GM19372 (cell line): Measurements from ENCODE around the gene SLA2.
A peak's percentile ranks its signal among the peaks of the same experiment; 100 is the strongest.
"Not testable (repeated sequence)": the region's sequence is repeated elsewhere in the genome, so short reads cannot be mapped to it uniquely, and the experiment has no call there.

Experiments
- ATAC-seq: cut with Tn5 transposase; IDR thresholded peaks from one replicate; pipeline ENCODE4 v1.9.1; 2021; ENCODE audit warnings: mild to moderate bottlenecking, low read depth, moderate library complexity; ENCODE audit not compliant: unreplicated experiment

The SLA2 gene

DNA sequence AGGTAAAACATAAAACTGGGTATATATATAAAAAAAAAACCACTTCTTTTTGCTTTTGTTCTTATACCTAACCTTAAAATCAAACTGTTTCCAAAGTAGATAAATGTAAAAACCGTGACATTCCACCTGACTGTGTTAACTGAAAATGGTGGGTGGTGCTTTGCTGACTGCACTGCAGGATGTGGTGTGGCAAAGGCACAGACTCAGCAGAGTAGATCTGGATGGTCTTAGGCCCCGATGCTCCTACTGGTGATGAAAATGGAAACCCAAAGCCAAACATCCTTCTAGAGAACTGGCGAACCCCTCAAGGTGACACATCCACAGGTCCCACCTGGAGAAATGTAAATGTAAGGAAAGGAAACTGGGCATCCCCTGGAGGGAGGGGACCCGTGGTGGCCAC is 63.7 kb downstream of the SLA2 start:
- ATAC-seq = no peak

DNA sequence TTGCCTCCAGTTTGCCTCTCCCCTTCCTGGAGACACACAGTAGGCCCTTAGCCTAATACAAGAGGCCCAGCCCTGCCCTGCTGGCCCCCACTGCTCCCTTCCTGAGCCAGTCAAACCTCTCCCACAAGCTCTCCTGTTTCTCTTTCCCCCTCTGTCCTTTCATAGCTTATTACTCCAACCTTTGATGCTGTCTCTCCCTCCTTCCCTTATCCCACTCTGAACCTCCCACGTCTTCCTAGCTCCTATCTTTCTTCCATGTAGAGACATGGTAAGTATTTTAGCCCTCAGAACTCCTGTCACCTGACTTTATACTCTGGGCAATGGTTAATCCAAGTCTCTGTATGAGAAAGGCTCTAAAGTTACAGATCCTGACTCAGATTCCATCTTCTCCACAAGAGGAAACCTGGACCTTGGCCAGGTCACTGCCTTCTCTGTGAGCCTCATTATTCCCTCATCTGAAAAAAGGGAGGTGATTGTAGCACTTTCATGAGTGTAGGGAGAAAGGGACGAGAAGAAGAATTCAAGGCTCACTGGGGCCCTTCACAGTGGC is 65.9 kb downstream of the SLA2 start:
- ATAC-seq = no peak

DNA sequence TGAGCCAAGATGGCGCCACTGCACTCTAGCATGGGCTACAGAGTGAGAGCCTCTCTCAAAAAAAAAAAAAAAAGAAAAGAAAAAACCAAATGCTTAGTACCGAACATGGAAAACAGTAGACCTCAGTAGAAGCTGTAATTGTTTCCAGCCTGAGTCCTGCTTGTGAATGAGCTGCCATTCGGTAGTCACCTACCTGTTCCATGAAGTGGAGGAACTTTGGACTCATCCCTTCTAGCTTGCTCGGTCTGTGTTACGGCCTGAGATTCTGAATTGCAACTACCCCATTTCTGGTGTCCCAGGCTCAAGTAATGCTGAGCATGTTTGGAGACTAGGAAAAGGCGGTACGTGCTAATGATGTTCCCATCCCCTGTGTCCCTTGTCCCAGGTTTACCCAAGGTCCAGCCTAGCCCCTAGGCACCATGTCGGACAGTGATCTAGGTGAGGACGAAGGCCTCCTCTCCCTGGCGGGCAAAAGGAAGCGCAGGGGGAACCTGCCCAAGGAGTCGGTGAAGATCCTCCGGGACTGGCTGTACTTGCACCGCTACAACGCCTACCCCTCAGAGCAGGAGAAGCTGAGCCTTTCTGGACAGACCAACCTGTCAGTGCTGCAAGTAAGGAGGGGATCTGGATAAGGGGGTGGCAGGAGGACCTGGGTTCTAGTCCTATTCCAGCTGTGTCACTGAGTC is 67.5 kb downstream of the SLA2 start:
- ATAC-seq = no peak

DNA sequence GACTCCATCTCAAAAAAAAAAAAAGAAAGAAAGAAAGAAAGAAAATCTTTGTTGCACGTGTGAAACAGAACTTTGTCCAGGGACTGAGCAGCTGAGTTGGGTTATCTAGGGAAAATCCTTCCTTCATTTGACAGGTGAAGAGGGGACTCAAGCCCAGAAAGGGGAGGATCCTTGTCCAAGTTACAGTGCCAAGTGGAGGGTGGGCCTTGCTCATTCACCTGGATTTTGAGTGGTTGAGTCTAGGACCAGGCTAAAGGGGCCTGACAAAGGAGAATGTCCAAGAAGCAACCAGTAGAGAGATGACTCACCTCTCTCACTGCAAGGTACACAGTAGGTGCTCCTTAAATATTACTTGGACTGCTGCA is 69.9 kb downstream of the SLA2 start:
- ATAC-seq = no peak

DNA sequence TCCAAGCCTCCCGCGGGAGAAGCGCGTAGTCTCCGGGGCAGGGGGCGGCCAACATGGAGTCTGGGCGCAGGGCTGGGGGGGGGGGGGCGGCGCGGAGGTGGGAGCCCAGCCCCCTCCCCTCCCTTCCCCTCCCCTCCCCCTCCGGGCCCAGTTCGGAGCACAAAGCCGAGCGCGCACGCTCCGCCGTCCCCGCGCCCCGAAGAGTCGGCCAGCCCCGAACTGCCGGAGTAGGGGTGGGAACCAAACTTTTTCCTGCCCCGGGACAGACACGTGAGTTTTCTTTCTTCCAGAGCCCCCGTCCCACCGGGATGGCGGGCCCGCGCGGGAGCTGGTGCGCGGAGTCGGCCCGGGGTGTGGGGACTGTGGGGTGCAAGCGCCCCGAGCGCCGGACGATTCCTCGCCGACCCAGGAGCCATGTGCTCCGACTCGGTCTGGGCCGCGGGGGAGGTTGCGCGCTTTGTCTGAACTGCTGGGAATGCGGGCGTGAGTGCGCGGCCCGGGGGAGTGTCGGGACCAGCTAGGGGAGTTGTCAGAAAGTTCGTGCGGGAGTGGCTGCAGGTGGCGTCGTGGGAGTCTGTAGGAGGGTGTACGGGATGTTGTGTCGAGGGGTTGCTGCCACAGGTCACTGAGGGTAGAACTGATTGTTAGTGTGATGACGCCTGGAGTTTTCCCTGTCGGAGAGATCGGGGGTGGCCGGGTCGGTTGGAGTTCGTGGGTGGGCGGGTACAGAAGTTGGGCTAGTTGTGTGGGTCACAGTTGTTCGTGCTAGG is 71.4 kb downstream of the SLA2 start:
- ATAC-seq = no peak

DNA sequence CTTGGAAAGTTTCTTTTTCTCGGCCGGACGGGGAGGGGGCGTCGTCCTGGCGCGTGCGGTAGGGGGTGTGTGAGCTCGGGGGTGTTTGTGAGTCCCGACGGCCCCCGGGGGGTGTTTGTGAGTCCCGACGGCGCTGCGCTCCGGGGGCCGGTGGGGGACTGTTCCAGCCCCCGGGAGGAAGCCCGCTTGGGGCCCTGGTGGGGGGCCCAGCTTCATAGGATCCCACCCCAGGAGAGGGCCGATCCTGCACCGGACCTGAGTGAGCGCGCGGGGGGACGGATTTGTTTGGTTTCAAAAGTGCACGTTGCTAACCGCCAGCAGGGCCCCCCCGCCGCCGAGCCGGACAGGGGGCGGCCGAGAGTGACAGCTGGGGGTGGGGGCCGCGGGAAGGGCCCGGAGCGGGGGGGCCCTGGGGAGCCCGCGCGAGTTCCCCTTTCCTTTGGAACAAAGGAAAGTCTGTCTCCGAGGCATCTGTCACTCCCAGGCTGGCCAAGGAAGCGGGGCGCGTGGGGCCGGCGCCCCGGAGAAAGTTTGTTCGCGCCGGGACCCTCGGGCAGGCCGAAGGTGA is 72.1 kb downstream of the SLA2 start:
- ATAC-seq = no peak

DNA sequence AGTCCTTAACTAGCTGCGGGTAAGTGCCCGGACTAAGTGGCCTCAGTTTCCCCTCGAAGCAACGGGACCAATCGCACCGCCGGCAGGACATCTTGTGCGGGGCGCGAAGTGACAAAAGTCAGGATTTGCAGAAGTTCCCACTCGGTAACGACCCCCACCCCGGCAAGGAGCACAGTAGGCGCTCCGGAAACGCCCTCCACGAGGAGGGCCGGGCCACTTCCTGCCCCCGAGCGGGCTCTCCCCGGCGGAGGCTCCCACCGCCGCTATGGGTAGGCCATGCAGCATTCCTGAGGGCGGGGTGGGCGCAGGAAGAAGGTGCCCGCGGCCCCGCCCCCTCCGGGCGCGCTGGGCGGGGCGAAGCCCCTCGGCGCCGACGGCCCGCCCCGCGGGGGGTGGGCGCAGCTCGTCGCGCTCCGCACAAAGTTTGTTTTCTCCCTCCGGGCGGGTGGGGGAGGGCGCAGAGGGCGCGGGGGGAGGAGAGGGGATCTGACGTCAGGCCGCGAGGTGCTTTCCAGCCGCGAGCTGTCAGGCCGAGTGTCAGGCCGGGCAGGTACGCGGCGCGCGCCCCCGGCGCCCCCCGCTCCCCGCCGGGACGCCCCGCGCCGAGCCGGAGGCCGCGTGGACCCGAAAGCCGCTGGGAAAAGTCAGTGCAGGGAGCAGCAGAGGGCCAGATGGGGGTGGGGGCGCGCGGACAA is 72.7 kb downstream of the SLA2 start, which contains the start of gene TGIF2:
TGIF2 (plus strand) TSS at position 495 of the 695 bp plus-strand sequence. CDS start 5,178 bp downstream, outside the sequence.
- ATAC-seq = peak; percentile 73

DNA sequence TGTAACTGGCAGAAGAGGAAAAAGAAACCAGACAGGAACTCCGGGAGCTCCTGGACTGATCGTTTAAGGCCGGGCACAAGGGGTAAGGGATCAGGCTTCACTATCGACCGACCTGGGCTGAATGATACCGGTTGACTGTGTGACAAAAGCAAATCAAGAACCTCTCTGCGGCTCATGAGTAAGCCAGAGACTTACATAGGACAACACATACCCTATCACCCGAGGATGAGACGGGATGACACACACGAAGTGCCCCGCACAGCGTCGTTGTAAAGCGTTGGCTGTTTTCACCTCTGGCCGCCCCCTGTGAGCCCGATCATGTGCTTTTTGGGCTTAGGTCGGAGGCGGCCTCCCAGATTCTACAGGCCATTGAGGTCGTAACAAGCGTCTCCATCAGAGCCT is 73.3 kb downstream of the SLA2 start:
- peak; percentile 16 for ATAC-seq

DNA sequence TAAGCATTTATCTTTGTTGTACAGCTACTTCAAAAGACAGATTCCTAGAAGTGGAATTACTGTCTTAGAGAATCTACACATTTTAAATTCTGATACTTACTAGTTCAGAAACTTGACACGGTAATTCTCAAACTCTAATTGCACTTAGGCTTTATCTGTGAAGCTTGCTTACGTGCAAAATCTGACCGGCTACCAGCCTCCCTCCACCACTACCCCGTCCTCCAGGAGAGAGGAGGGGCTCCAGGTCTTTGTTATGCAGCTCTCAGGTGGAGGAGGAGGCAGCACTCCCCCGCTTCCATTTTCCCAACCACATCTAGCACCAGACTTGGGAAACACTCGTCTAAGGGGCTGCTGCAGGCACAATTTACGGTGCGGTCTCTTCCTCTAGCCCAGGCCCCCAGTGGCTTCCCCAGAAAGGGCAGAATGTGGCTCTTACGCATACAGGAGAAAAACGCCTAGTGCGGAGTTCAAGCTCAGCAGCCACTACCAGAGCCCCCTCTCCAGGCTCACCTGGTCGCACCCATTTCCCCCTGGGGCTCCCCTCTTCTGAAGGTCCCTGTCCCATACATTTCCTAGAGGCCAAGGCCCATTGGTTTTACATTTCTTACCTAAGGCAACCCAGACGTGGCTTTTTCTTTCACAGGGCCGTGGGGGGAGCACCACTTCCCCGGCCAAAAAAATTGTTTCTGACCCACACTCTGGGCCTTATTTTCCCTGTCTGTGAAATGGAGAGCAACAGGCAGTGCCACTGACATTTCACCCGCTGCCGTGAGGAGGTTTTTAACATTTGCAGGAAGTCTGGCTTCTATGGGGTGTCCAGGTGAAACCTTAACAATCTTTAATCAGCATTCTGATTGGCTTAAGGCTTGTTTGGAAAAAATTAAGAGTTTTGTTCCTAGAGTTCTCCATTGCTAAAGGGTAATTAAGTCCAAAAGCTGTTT is 74.2 kb downstream of the SLA2 start:
- no peak for ATAC-seq

DNA sequence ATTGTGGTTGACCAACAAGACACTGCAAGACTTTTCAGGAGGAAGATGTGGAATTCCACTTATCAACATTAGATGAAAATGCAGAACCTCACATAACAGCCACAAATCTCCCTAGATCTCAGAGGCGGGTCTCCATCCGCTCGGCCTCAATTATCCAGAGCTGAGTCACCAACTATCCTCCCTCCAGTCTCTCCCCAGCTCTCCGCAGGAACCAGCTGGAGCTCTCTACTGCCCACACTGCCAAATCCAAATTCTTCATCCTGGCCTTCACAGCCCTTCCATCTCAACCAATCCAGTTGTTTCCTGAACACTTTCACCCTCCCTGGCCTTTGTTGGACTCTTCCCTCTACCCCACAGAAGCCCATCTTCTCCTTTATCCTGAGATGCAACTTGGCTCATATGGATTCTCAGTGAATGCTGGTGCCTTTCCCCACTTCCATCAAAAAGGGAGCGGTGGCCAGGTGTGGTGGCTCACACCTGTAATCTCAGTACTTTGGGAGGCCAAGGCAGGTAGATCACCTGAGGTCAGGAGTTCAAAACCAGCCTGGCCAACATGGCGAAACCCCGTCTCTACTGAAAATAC is 76.1 kb downstream of the SLA2 start:
- no peak for ATAC-seq

DNA sequence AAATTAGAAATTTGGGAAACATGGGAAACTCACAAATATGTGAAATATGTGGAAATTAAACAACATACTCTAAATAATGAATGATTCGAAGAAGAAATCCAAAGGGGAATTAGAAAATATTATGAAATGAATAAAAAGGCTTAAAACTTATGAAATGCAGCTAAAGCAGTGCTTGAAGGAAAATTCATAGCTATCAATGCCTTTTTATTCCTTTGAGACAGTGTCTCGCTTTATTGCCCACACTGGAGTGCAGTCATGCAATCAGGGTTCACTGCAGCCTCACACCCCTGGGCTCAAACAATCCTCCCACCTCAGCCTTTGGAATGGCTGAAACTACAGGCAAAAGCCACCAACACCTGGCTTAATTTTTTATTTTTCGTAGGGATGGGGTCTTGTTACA is 80.5 kb downstream of the SLA2 start:
- no peak for ATAC-seq

DNA sequence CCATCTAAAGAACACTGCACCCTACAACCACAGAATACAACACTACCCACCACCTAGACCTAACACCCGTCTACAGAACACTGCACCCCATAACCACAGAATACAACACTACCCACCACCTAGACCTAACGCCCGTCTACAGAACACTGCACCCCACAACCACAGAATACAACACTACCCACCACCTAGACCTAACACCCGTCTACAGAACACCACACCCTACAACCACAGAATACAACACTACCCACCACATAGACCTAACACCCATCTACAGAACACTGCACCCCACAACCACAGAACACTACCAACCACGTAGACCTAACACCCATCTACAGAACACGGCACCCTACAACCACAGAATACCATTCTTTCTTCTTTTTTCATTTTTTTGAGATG is 81.3 kb downstream of the SLA2 start:
- ATAC-seq = not testable (repeated sequence)

DNA sequence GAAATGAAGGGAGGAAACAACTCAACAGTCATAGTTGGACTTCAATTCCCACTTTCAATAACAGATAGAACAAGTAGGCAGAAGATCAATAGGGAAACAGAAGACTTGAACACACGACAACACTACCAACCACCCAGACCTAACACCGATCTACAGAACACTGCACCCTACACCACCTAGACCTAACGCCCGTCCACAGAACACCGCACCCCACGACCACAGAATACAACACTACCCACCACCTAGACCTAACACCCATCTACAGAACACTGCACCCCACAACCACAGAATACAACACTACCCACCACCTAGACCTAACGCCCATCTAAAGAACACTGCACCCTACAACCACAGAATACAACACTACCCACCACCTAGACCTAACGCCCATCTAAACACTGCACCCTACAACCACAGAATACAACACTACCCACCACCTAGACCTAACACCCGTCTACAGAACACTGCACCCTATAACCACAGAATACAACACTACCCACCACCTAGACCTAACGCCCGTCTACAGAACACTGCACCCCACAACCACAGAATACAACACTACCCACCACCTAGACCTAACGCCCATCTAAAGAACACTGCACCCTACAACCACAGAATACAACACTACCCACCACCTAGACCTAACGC is 81.8 kb downstream of the SLA2 start:
- not testable (repeated sequence) for ATAC-seq

DNA sequence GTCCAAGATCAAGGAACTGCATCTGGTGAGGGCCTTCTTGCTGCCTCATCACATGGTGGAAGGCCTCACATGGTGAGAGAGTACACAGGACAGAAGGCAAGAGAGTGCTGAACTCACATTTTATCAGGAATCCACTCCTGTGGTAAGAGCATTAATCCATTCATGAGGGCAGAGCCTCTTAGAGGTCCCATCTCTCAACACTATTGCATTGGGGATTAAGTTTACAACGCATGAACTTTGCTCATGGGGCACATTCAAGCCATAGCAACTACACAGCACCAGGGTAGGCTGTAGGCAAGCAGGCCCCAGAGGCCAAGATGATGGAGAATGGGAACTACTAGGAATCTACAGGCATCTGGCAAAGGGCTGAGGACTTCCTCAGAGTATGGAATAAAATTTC is 82.6 kb downstream of the SLA2 start:
- ATAC-seq = no peak

DNA sequence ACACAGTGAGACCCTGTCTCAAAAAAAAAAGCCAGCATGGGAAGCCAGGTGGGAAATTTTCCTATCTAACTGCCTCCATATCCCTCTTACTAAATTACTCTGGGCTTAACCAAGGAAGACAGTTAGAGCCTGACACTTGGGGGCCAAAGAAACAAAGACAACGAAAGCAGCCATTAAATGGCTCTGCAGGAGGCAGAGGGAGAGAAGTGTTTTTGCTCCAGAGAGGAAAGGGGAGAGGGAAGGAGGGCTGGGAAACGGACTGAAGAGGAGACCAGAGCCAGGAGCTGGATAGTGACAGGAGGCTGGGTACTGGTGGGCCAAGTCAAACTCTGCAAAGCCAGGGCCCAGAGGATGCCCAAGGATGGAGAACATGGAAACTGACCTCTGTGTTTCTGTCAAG is 83.3 kb downstream of the SLA2 start:
- no peak for ATAC-seq
